Calu3 (cell line): ENCODE results near the gene NCDN. TPM values are rescaled to one million over a fixed set of nuclear protein-coding genes. Genes with fewer than 3 reads are reported as not detected.

Experiments used
- BruUV-seq: library from RNA; stranded (reverse); fragments of 400-500 nt; replicated peaks from 2 replicates; lab custom pipeline; 2021; lab: Mats Ljungman, UMichigan
- CTCF ChIA-PET: fragments of 300-600 bp; sonication (Branson Sonifier 250); formaldehyde crosslinking; loops from one replicate; lab custom pipeline; 2022; ENCODE audit warnings: antibody characterized with exemption; lab: Charles Lee
- DNase-seq: peaks from one replicate; pipeline ENCODE4 v3.0.0; 2022
- H3K27ac Mint-ChIP-seq: one replicate; pipeline ENCODE4 v1.8.0; 2022; ENCODE audit warnings: mixed read lengths; ENCODE audit not compliant: unreplicated experiment
- H3K27me3 Mint-ChIP-seq: one replicate; pipeline ENCODE4 v1.8.0; 2022; ENCODE audit warnings: mixed read lengths; ENCODE audit not compliant: unreplicated experiment
- H3K36me3 Mint-ChIP-seq: one replicate; pipeline ENCODE4 v1.8.0; 2022; ENCODE audit warnings: mild to moderate bottlenecking, moderate library complexity, mixed read lengths; ENCODE audit not compliant: insufficient read depth, unreplicated experiment
- H3K4me1 Mint-ChIP-seq: one replicate; pipeline ENCODE4 v1.8.0; 2022; ENCODE audit warnings: mild to moderate bottlenecking, low read depth, mixed read lengths; ENCODE audit not compliant: unreplicated experiment
- H3K4me3 Mint-ChIP-seq: one replicate; pipeline ENCODE4 v1.8.0; 2022; ENCODE audit warnings: mild to moderate bottlenecking, low read depth, moderate library complexity, mixed read lengths; ENCODE audit not compliant: unreplicated experiment
- H3K9me3 Mint-ChIP-seq: one replicate; pipeline ENCODE4 v1.8.0; 2022; ENCODE audit warnings: low read depth, mixed read lengths; ENCODE audit not compliant: unreplicated experiment
- CTCF ChIP-seq: fragments of 200-600 bp; IDR thresholded peaks from one replicate; pipeline ENCODE4 v1.8.0; 2022; ENCODE audit warnings: antibody characterized with exemption; ENCODE audit not compliant: unreplicated experiment
- intact Hi-C: fragments of 100-400 bp; cut with micrococcal nuclease; formaldehyde crosslinking; loops from one replicate; pipeline ENCODE4 v1.10.0; 2022; ENCODE audit not compliant: unreplicated experiment
- total RNA-seq: library from RNA; stranded (reverse); gene quantifications from 2 replicates; pipeline ENCODE4 v1.2.3, GENCODE V29; 2022

Gene NCDN
- total RNA-seq, 1 experiment from 2014 or later: 36.0 TPM

- H3K27ac Mint-ChIP-seq: no peak overlapping the region
- peaks cover 4% of the 10 kb centered on the region for H3K36me3 Mint-ChIP-seq
- no TSS peak for BruUV-seq
- H3K9me3 Mint-ChIP-seq: no peaks in the 10 kb centered on the region
- DNase-seq: no peak
- CTCF ChIA-PET: no interaction called here
- no peaks in the 10 kb centered on the region for H3K27me3 Mint-ChIP-seq
- no peaks in the 10 kb centered on the region for H3K4me1 Mint-ChIP-seq
- no peak overlapping the region for H3K4me3 Mint-ChIP-seq
- no peak for TF ChIP-seq CTCF
- intact Hi-C loops: no loop called here
These were observed 18.4 kb upstream of the NCDN start for GRCh38 chr1:35539073-35539823.

- no peaks in the 10 kb centered on the region for H3K4me1 Mint-ChIP-seq
- H3K27ac Mint-ChIP-seq: no peak overlapping the region
- no peak overlapping the region for H3K4me3 Mint-ChIP-seq
- no peak for DNase-seq
- TF ChIP-seq CTCF: no peak
- BruUV-seq: no TSS peak
- intact Hi-C loops: loop anchor here (5.0 kb wide), 1 partner anchor 33 kb away; no protein-coding TSS in a partner anchor
- no peaks in the 10 kb centered on the region for H3K9me3 Mint-ChIP-seq
- CTCF ChIA-PET: no interaction called here
- peaks cover 8% of the 10 kb centered on the region for H3K36me3 Mint-ChIP-seq
- H3K27me3 Mint-ChIP-seq: no peaks in the 10 kb centered on the region
These were observed 17.8 kb upstream of the NCDN start for GRCh38 chr1:35539824-35540261.

- intact Hi-C loops: loop anchor here (5.0 kb wide), 1 partner anchor 38 kb away; no protein-coding TSS in a partner anchor
- Mint-ChIP-seq H3K9me3 (no peaks in the 10 kb centered on the region), H3K27me3 (no peaks in the 10 kb centered on the region), H3K36me3 (peaks cover 14% of the 10 kb centered on the region), H3K4me3 (no peak overlapping the region), H3K4me1 (no peaks in the 10 kb centered on the region), H3K27ac (no peak overlapping the region)
- TF ChIP-seq CTCF: no peak
- CTCF ChIA-PET: no interaction called here
- peak; percentile 38 for DNase-seq
- BruUV-seq: no TSS peak
These were observed 12.6 kb upstream of the NCDN start for GRCh38 chr1:35544976-35545375.

GRCh38 chr1:35546614-35547013 is 11.0 kb upstream of the NCDN start:
- DNase-seq: no peak
- Mint-ChIP-seq H3K36me3 (peaks cover 17% of the 10 kb centered on the region), H3K27ac (no peak overlapping the region), H3K4me3 (no peak overlapping the region), H3K9me3 (no peaks in the 10 kb centered on the region), H3K4me1 (no peaks in the 10 kb centered on the region), H3K27me3 (no peaks in the 10 kb centered on the region)
- TF ChIP-seq CTCF: no peak
- no TSS peak for BruUV-seq
- intact Hi-C loops: no loop called here
- CTCF ChIA-PET: no interaction called here
